WTC11 (cell line): Measurements from ENCODE around the gene FHIT. TPM values are rescaled to one million over a fixed set of nuclear protein-coding genes. Genes with fewer than 3 reads are reported as not detected.

Source experiments
- ATAC-seq: fragments of 200-7000 bp; cut with Tn5 transposase; 2 replicates; pipeline ENCODE4 v1.10.0; 2021; ENCODE audit warnings: mild to moderate bottlenecking, moderate library complexity
- CTCF ChIA-PET: fragments of 300-600 bp; sonication (Branson Sonifier 250); formaldehyde crosslinking; loops from one replicate; lab custom pipeline; 2021; ENCODE audit warnings: antibody characterized with exemption; lab: Charles Lee
- POLR2A ChIA-PET: fragments of 350-600 bp; sonication (Branson Sonifier 250); formaldehyde crosslinking; loops from one replicate; lab custom pipeline; 2021; ENCODE audit warnings: antibody characterized with exemption; lab: Charles Lee
- DNase-seq: peaks from one replicate; pipeline ENCODE4 v3.0.0; 2021; ENCODE audit warnings: low spot score
- H3K27ac Mint-ChIP-seq: 2 replicates; pipeline ENCODE4 v1.8.0; 2021; ENCODE audit warnings: mixed read lengths
- H3K27me3 Mint-ChIP-seq: 2 replicates; pipeline ENCODE4 v1.8.0; 2021; ENCODE audit warnings: low read depth, mild to moderate bottlenecking, moderate library complexity, mixed read lengths
- H3K36me3 Mint-ChIP-seq: 2 replicates; pipeline ENCODE4 v1.8.0; 2021; ENCODE audit warnings: mixed read lengths
- H3K4me1 Mint-ChIP-seq: 2 replicates; pipeline ENCODE4 v1.8.0; 2022; ENCODE audit warnings: mixed read lengths
- H3K4me3 Mint-ChIP-seq: 2 replicates; pipeline ENCODE4 v1.8.0; 2021; ENCODE audit warnings: mild to moderate bottlenecking, moderate library complexity, mixed read lengths
- H3K9me3 Mint-ChIP-seq: 2 replicates; pipeline ENCODE4 v1.8.0; 2021; ENCODE audit warnings: mixed read lengths
- RORB ChIP-seq: fragments of 250-450 bp; sonication (Bioruptor Pico); IDR thresholded peaks from 2 replicates; pipeline ENCODE4 v1.9.0; 2021; ENCODE audit warnings: mild to moderate bottlenecking
- SMAD3 ChIP-seq: sonication (generic); formaldehyde crosslinking; IDR thresholded peaks from 2 replicates; pipeline ENCODE4 v1.8.0; 2022; ENCODE audit warnings: missing genetic modification reagents, mild to moderate bottlenecking, borderline replicate concordance
- SOX15 ChIP-seq: fragments of 250-450 bp; sonication (Bioruptor Pico); IDR thresholded peaks from 2 replicates; pipeline ENCODE4 v1.9.0; 2021; ENCODE audit warnings: mild to moderate bottlenecking
- ZNF121 ChIP-seq: sonication (generic); formaldehyde crosslinking; IDR thresholded peaks from 2 replicates; pipeline ENCODE4 v1.8.0; 2023; ENCODE audit warnings: missing genetic modification reagents
- ZNF138 ChIP-seq: sonication (generic); formaldehyde crosslinking; conservative IDR thresholded peaks from 2 replicates; pipeline ENCODE4 v1.8.1; 2022; ENCODE audit warnings: mild to moderate bottlenecking, moderate library complexity, missing genetic modification reagents
- ZNF263 ChIP-seq: sonication (generic); formaldehyde crosslinking; IDR thresholded peaks from 2 replicates; pipeline ENCODE4 v1.8.1; 2022; ENCODE audit warnings: low read depth, mild to moderate bottlenecking, moderate library complexity, missing genetic modification reagents
- ZNF396 ChIP-seq: fragments of 250-450 bp; sonication (Bioruptor Pico); IDR thresholded peaks from 2 replicates; pipeline ENCODE4 v1.8.0; 2021; ENCODE audit warnings: mild to moderate bottlenecking, moderate library complexity, borderline replicate concordance
- total RNA-seq: library from RNA; stranded (reverse); gene quantifications from 3 replicates; pipeline ENCODE4 v1.2.3, GENCODE V29; 2021
- TF ChIP-seq, protein P1 (sequence below): sonication (generic); formaldehyde crosslinking; IDR thresholded peaks from 2 replicates; pipeline ENCODE4 v1.8.0; 2023; ENCODE audit warnings: mild to moderate bottlenecking, missing genetic modification reagents
- TF ChIP-seq, protein P2 (sequence below): fragments of 250-450 bp; sonication (Bioruptor Pico); IDR thresholded peaks from 2 replicates; pipeline ENCODE4 v1.9.0; 2021; ENCODE audit warnings: mild to moderate bottlenecking, borderline replicate concordance
- TF ChIP-seq, protein P3 (sequence below): sonication (generic); formaldehyde crosslinking; IDR thresholded peaks from 2 replicates; pipeline ENCODE4 v1.8.0; 2023; ENCODE audit warnings: missing genetic modification reagents, mild to moderate bottlenecking, borderline replicate concordance
- TF ChIP-seq, protein P4 (sequence below): fragments of 250-450 bp; sonication (Bioruptor Pico); IDR thresholded peaks from 2 replicates; pipeline ENCODE4 v1.9.0; 2021; ENCODE audit warnings: mild to moderate bottlenecking
- TF ChIP-seq, protein P5 (sequence below): sonication (generic); formaldehyde crosslinking; IDR thresholded peaks from 2 replicates; pipeline ENCODE4 v1.8.0; 2022; ENCODE audit warnings: missing genetic modification reagents
- TF ChIP-seq, protein P6 (sequence below): sonication (generic); formaldehyde crosslinking; IDR thresholded peaks from 2 replicates; pipeline ENCODE4 v1.8.1; 2023; ENCODE audit warnings: mild to moderate bottlenecking, missing genetic modification reagents
- TF ChIP-seq, protein P7 (sequence below): sonication (generic); formaldehyde crosslinking; IDR thresholded peaks from 2 replicates; pipeline ENCODE4 v1.8.1; 2023; ENCODE audit warnings: mild to moderate bottlenecking, missing genetic modification reagents, moderate library complexity
- TF ChIP-seq, protein P8 (sequence below): sonication (generic); formaldehyde crosslinking; IDR thresholded peaks from 2 replicates; pipeline ENCODE4 v1.8.1; 2022; ENCODE audit warnings: mild to moderate bottlenecking, moderate library complexity, missing genetic modification reagents

Gene FHIT
- total RNA-seq, 1 experiment from 2014 or later, result 2.6 TPM

DNA sequence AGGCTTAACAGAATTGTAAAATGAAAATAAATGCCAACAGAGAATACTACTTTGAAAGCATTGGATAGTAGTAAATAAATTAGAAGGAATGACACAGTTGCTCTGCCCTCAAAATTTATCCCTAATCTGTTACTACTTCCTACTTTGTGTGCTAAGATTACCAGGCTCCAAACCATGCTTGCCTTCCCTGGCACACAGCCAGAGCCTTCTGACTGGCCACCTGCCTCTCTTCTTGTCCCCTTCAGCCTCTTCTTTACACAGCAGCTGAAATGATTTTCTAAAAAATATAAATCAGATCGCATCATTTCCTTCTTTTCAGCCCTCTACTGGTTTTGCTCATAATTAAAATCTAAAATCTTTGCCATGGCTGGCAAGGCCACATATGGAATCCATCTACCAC is 334.1 kb downstream of the FHIT start:
- POLR2A ChIA-PET, result no interaction called here
- Mint-ChIP-seq H3K4me1 (peaks cover 6% of the 10 kb centered on the region), H3K9me3 (peaks cover 19% of the 10 kb centered on the region)
- CTCF ChIA-PET, result no interaction called here
- TF ChIP-seq, protein P1, sequence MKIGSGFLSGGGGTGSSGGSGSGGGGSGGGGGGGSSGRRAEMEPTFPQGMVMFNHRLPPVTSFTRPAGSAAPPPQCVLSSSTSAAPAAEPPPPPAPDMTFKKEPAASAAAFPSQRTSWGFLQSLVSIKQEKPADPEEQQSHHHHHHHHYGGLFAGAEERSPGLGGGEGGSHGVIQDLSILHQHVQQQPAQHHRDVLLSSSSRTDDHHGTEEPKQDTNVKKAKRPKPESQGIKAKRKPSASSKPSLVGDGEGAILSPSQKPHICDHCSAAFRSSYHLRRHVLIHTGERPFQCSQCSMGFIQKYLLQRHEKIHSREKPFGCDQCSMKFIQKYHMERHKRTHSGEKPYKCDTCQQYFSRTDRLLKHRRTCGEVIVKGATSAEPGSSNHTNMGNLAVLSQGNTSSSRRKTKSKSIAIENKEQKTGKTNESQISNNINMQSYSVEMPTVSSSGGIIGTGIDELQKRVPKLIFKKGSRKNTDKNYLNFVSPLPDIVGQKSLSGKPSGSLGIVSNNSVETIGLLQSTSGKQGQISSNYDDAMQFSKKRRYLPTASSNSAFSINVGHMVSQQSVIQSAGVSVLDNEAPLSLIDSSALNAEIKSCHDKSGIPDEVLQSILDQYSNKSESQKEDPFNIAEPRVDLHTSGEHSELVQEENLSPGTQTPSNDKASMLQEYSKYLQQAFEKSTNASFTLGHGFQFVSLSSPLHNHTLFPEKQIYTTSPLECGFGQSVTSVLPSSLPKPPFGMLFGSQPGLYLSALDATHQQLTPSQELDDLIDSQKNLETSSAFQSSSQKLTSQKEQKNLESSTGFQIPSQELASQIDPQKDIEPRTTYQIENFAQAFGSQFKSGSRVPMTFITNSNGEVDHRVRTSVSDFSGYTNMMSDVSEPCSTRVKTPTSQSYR, result no peak
- TF ChIP-seq, protein P2, sequence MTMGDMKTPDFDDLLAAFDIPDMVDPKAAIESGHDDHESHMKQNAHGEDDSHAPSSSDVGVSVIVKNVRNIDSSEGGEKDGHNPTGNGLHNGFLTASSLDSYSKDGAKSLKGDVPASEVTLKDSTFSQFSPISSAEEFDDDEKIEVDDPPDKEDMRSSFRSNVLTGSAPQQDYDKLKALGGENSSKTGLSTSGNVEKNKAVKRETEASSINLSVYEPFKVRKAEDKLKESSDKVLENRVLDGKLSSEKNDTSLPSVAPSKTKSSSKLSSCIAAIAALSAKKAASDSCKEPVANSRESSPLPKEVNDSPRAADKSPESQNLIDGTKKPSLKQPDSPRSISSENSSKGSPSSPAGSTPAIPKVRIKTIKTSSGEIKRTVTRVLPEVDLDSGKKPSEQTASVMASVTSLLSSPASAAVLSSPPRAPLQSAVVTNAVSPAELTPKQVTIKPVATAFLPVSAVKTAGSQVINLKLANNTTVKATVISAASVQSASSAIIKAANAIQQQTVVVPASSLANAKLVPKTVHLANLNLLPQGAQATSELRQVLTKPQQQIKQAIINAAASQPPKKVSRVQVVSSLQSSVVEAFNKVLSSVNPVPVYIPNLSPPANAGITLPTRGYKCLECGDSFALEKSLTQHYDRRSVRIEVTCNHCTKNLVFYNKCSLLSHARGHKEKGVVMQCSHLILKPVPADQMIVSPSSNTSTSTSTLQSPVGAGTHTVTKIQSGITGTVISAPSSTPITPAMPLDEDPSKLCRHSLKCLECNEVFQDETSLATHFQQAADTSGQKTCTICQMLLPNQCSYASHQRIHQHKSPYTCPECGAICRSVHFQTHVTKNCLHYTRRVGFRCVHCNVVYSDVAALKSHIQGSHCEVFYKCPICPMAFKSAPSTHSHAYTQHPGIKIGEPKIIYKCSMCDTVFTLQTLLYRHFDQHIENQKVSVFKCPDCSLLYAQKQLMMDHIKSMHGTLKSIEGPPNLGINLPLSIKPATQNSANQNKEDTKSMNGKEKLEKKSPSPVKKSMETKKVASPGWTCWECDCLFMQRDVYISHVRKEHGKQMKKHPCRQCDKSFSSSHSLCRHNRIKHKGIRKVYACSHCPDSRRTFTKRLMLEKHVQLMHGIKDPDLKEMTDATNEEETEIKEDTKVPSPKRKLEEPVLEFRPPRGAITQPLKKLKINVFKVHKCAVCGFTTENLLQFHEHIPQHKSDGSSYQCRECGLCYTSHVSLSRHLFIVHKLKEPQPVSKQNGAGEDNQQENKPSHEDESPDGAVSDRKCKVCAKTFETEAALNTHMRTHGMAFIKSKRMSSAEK (CRISPR knock-in tag), result no peak
- TF ChIP-seq, protein P3, sequence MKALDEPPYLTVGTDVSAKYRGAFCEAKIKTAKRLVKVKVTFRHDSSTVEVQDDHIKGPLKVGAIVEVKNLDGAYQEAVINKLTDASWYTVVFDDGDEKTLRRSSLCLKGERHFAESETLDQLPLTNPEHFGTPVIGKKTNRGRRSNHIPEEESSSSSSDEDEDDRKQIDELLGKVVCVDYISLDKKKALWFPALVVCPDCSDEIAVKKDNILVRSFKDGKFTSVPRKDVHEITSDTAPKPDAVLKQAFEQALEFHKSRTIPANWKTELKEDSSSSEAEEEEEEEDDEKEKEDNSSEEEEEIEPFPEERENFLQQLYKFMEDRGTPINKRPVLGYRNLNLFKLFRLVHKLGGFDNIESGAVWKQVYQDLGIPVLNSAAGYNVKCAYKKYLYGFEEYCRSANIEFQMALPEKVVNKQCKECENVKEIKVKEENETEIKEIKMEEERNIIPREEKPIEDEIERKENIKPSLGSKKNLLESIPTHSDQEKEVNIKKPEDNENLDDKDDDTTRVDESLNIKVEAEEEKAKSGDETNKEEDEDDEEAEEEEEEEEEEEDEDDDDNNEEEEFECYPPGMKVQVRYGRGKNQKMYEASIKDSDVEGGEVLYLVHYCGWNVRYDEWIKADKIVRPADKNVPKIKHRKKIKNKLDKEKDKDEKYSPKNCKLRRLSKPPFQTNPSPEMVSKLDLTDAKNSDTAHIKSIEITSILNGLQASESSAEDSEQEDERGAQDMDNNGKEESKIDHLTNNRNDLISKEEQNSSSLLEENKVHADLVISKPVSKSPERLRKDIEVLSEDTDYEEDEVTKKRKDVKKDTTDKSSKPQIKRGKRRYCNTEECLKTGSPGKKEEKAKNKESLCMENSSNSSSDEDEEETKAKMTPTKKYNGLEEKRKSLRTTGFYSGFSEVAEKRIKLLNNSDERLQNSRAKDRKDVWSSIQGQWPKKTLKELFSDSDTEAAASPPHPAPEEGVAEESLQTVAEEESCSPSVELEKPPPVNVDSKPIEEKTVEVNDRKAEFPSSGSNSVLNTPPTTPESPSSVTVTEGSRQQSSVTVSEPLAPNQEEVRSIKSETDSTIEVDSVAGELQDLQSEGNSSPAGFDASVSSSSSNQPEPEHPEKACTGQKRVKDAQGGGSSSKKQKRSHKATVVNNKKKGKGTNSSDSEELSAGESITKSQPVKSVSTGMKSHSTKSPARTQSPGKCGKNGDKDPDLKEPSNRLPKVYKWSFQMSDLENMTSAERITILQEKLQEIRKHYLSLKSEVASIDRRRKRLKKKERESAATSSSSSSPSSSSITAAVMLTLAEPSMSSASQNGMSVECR, result no peak
- TF ChIP-seq, protein P4, sequence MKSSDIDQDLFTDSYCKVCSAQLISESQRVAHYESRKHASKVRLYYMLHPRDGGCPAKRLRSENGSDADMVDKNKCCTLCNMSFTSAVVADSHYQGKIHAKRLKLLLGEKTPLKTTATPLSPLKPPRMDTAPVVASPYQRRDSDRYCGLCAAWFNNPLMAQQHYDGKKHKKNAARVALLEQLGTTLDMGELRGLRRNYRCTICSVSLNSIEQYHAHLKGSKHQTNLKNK, result no peak
- TF ChIP-seq, protein P5, sequence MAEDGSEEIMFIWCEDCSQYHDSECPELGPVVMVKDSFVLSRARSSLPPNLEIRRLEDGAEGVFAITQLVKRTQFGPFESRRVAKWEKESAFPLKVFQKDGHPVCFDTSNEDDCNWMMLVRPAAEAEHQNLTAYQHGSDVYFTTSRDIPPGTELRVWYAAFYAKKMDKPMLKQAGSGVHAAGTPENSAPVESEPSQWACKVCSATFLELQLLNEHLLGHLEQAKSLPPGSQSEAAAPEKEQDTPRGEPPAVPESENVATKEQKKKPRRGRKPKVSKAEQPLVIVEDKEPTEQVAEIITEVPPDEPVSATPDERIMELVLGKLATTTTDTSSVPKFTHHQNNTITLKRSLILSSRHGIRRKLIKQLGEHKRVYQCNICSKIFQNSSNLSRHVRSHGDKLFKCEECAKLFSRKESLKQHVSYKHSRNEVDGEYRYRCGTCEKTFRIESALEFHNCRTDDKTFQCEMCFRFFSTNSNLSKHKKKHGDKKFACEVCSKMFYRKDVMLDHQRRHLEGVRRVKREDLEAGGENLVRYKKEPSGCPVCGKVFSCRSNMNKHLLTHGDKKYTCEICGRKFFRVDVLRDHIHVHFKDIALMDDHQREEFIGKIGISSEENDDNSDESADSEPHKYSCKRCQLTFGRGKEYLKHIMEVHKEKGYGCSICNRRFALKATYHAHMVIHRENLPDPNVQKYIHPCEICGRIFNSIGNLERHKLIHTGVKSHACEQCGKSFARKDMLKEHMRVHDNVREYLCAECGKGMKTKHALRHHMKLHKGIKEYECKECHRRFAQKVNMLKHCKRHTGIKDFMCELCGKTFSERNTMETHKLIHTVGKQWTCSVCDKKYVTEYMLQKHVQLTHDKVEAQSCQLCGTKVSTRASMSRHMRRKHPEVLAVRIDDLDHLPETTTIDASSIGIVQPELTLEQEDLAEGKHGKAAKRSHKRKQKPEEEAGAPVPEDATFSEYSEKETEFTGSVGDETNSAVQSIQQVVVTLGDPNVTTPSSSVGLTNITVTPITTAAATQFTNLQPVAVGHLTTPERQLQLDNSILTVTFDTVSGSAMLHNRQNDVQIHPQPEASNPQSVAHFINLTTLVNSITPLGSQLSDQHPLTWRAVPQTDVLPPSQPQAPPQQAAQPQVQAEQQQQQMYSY (CRISPR knock-in tag), result no peak
- TF ChIP-seq ZNF263 (CRISPR knock-in tag) (no peak), ZNF121 (CRISPR knock-in tag) (no peak), ZNF396 (CRISPR knock-in tag) (no peak), SMAD3 (no peak), ZNF138 (CRISPR knock-in tag) (no peak), RORB (no peak), SOX15 (CRISPR knock-in tag) (no peak)
- TF ChIP-seq, protein P6, sequence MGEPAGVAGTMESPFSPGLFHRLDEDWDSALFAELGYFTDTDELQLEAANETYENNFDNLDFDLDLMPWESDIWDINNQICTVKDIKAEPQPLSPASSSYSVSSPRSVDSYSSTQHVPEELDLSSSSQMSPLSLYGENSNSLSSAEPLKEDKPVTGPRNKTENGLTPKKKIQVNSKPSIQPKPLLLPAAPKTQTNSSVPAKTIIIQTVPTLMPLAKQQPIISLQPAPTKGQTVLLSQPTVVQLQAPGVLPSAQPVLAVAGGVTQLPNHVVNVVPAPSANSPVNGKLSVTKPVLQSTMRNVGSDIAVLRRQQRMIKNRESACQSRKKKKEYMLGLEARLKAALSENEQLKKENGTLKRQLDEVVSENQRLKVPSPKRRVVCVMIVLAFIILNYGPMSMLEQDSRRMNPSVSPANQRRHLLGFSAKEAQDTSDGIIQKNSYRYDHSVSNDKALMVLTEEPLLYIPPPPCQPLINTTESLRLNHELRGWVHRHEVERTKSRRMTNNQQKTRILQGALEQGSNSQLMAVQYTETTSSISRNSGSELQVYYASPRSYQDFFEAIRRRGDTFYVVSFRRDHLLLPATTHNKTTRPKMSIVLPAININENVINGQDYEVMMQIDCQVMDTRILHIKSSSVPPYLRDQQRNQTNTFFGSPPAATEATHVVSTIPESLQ (CRISPR knock-in tag), result no peak
- TF ChIP-seq, protein P7, sequence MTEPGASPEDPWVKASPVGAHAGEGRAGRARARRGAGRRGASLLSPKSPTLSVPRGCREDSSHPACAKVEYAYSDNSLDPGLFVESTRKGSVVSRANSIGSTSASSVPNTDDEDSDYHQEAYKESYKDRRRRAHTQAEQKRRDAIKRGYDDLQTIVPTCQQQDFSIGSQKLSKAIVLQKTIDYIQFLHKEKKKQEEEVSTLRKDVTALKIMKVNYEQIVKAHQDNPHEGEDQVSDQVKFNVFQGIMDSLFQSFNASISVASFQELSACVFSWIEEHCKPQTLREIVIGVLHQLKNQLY (CRISPR knock-in tag), result no peak
- TF ChIP-seq, protein P8, sequence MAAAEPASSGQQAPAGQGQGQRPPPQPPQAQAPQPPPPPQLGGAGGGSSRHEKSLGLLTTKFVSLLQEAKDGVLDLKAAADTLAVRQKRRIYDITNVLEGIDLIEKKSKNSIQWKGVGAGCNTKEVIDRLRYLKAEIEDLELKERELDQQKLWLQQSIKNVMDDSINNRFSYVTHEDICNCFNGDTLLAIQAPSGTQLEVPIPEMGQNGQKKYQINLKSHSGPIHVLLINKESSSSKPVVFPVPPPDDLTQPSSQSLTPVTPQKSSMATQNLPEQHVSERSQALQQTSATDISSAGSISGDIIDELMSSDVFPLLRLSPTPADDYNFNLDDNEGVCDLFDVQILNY (CRISPR knock-in tag), result no peak
- TF ChIP-seq, all 79 proteins: peak for 0
- no peaks in the 10 kb centered on the region for H3K27me3 Mint-ChIP-seq
- H3K36me3 Mint-ChIP-seq, result peaks cover 12% of the 10 kb centered on the region
- no peak overlapping the region for H3K4me3 Mint-ChIP-seq
- DNase-seq (no peak), ATAC-seq (no peak)
- H3K27ac Mint-ChIP-seq, result no peak overlapping the region
